ENCODE measurements around the gene HMCN2.

DNA sequence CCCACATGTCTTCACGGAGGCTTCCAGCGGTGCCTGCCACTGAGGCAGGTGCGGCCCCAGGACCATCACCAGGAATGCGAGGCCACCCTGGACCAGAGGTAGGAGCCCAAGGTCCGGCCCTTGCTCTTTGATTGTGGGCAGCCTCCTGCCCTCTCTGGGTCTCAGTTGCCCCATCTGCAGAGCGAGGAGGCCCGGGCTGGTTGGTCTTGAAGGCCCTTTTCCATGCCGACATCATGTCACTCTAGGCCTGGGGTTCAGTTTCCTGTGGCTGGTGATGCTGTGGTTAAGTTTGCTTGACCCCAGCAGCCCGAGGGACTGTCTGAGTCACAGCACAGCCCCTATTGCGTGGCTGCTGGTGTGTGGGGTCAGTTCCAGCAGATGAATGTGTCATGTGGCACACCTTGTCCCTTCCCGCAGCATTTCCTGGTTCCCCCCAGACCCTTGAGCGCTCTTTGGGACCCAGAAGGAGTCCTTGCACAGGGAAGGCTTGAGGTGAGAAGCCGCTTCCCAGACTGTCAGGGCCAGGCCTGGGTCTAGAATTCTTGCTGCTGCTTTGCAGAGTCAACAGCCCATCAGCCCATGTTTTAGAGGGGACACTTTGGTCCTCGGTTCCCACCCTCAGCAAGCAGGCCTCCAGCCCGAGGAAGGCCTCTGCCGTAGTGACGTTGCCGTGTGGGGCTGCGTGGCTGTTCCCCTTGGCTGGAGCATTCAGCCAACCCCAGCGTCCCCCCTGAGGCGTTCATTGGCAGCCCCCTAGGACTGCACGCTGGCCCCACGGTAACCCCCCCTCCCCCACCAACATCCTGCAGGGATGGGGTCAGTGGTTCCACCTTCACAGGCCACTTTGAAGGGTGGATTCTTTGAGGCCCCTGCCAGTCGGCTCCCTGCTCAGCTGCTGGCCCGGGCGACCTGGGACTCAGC is 31.0 kb upstream of the HMCN2 start:
- TF ChIP-seq, protein P1, sequence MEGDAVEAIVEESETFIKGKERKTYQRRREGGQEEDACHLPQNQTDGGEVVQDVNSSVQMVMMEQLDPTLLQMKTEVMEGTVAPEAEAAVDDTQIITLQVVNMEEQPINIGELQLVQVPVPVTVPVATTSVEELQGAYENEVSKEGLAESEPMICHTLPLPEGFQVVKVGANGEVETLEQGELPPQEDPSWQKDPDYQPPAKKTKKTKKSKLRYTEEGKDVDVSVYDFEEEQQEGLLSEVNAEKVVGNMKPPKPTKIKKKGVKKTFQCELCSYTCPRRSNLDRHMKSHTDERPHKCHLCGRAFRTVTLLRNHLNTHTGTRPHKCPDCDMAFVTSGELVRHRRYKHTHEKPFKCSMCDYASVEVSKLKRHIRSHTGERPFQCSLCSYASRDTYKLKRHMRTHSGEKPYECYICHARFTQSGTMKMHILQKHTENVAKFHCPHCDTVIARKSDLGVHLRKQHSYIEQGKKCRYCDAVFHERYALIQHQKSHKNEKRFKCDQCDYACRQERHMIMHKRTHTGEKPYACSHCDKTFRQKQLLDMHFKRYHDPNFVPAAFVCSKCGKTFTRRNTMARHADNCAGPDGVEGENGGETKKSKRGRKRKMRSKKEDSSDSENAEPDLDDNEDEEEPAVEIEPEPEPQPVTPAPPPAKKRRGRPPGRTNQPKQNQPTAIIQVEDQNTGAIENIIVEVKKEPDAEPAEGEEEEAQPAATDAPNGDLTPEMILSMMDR (IDR thresholded peaks at IDR 0.05) = no peak
- TF ChIP-seq POLR2A (IDR thresholded peaks at IDR 0.05) = no peak
